ENCODE data around the gene HNF1A.

DNA sequence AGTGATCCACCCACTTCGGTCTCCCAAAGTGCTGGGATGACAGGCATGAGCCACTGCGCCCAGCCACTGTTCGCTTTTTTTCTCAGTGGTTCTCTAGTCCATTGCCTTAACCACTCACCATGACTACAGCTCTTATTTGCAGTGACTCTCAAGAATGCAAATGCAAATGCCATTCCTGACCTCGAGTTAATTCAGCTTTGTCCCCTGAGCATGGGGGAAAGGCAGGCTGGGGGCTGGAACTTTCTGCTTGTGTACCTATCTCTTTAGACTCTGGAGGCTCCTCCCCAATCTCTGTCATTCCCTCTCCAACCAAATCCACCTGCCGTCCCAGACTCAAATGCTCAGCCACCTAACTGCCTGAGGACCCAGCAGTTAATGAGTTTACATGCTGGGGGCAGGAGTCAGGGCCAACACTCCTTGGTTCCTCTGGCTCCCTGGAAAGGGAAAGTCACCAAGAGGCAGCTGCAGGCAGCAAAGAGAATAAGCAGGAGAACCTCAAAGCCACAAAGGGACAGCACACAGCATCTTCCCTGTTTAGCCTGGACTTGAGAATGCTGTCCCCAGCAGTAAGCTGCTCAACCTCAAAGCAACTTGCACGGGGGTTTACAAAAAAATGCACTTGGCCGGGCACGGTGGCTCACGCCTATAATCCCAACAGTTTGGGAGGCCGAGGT lies 5.3 kb upstream of the HNF1A start:
- no peak for TF ChIP-seq REST (IDR thresholded peaks at IDR 0.05; ENCODE audit: low read depth)
- no peak for TF ChIP-seq CTCF (IDR thresholded peaks at IDR 0.05 in 2 of 3, conservative IDR thresholded peaks at IDR 0.05 in 1 of 3; ENCODE audit: borderline replicate concordance in 1 of 3, insufficient read depth in 1 of 3, low read depth in 2 of 3, low read length in 2 of 3)
- TF ChIP-seq SRF (IDR thresholded peaks at IDR 0.05; ENCODE audit: low read depth) = no peak
- TF ChIP-seq POLR2A (IDR thresholded peaks at IDR 0.05; ENCODE audit: borderline replicate concordance, extremely low read depth, insufficient read depth, insufficient read length) = no peak
- TF ChIP-seq RAD21 (IDR thresholded peaks at IDR 0.05; ENCODE audit: low read depth) = no peak
